Epithelial cell of proximal tubule (primary cell): ENCODE measurements around the gene NDUFS5. TPM values are rescaled to one million over a fixed set of nuclear protein-coding genes. Genes with fewer than 3 reads are reported as not detected.

Experiments
- DNase-seq: peaks from one replicate; pipeline ENCODE4 v3.0.0-alpha.2; 2011; ENCODE audit warnings: low read depth
- H3K4me3 ChIP-seq: 2 replicates; pipeline ENCODE4 v1.5.1; 2011; ENCODE audit warnings: low read depth, mild to moderate bottlenecking, low read length
- CTCF ChIP-seq: conservative IDR thresholded peaks from 2 replicates; pipeline ENCODE4 v1.5.1; 2012; ENCODE audit warnings: low read depth, mild to moderate bottlenecking, low read length
- total RNA-seq: library from RNA; depleted of rRNA; stranded (reverse); fragments of >200 nt; gene quantifications from 2 replicates; pipeline ENCODE4 v1.2.3, GENCODE V29; 2015

NDUFS5 gene
- total RNA-seq, 1 donor from 2014 or later: 889 TPM

DNA sequence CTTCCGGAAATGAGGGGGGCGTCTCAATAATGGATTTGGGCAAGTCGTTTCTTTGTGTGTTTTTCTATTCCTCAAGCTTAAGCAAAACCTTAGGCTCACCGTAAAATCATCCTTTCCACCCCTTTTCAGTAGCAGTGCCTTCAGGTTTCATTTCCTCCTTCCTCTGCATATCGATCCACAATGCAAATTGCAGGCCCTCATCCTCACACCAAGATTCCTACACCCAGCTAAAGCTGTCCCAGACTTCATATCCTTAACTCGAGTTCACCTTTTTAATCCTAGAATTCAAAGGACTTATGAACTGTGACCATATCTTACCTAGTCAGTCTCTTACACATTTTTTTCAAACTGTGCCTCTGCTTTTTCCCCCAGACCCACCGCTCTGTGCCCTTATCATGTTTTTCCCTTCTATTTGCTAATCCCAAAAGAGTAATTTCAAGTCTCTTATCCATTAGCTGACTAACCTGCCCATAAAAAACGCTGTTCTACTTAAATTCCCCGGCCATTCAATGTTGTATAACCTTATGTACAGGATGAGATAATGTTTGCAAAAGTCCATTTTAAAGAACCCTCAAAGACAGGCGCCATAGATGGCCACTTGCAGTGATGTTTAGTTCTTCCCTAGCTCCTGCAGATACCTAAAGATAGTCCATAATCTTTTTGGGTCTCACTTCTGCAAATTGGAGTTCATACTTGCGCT is 33.6 kb upstream of the NDUFS5 start:
- TF ChIP-seq CTCF: no peak
- H3K4me3 ChIP-seq: peak overlapping the region; percentile 98
- DNase-seq: no peak

DNA sequence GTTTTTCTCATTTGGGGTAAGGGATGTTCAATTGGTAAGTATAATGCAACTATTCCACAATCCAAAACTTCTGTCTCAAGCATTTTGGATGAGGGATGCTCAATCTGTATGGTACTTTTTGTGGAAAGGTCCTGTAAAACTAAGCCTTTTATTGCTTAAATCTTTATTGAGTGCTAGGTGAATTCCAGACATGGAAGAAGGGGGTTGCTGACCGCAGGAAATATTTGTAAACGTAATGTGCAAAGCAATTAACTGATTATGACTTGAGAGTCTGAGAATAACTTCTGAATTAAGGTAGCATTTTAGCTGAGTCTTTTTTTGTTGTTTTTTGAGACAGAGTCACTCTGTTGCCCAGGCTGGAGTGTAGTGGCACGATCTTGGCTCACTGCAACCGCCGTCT is 32.0 kb upstream of the NDUFS5 start:
- TF ChIP-seq CTCF: no peak
- DNase-seq: no peak
- no peak overlapping the region for H3K4me3 ChIP-seq

DNA sequence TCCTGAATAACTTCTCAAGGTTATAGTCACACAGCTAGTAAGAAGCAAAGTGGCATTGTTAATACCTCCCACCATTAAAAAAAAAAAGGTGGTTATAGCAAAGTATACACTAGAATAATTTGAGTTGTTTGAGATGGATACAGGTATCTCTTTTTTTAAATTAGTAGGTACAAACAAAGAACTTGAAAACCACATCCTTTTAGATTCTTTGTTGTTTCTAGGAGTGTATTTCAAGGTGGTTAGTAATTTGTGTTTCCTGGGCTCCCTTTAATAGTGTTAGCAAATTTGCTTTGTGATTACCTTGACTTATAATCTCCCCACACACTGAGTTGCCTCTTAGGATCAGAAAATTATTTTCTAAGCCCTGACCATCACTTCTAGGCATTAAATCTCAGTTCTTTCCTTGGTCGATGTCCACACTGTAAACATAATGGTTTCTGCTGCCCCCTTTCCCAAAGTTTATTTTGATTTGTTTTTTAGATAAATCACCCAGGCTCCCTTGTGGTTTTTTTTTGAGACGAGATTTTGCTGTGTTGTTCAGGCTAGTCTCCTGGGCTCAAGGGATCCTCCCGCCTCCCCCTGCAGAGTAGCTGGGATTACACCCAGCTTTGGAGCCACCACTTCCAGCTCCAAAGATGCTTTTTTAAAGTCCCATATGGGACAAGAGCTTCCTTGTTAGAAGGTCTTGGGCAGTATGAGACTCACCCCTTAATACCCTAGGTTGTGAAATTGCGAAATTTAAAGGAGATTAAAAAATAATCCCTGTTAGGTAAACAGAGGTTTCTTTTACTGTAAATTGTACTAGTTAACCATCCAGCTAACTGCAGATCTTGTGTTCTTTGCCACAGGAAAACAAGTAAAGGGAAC is 28.9 kb upstream of the NDUFS5 start:
- TF ChIP-seq CTCF: no peak
- H3K4me3 ChIP-seq: no peak overlapping the region
- no peak for DNase-seq

- DNase-seq: no peak
- no peak overlapping the region for H3K4me3 ChIP-seq
- no peak for TF ChIP-seq CTCF
These were observed 28.3 kb upstream of the NDUFS5 start for GRCh38 chr1:38997901-38998190.

- no peak overlapping the region for H3K4me3 ChIP-seq
- no peak for TF ChIP-seq CTCF
- no peak for DNase-seq
These were observed 24.4 kb upstream of the NDUFS5 start for GRCh38 chr1:39001516-39002421.

GRCh38 chr1:39003281-39003680 is 22.9 kb upstream of the NDUFS5 start:
- no peak for DNase-seq
- no peak for TF ChIP-seq CTCF
- no peak overlapping the region for H3K4me3 ChIP-seq
